A172 (cell line): ENCODE measurements around the gene AFF3. TPM values are rescaled to one million over a fixed set of nuclear protein-coding genes. Genes with fewer than 3 reads are reported as not detected.

ENCODE experiments used
- DNase-seq: peaks from one replicate; pipeline ENCODE4 v3.0.0-alpha.2; 2015; ENCODE audit warnings: low spot score
- total RNA-seq: library from RNA; depleted of rRNA; stranded (reverse); fragments of >200 nt; shearing (Covaris generic); gene quantifications from 2 replicates; pipeline ENCODE4 v1.2.3, GENCODE V29; 2014

AFF3 gene
- total RNA-seq, 1 experiment from 2014 or later, result 1.9 TPM

DNA sequence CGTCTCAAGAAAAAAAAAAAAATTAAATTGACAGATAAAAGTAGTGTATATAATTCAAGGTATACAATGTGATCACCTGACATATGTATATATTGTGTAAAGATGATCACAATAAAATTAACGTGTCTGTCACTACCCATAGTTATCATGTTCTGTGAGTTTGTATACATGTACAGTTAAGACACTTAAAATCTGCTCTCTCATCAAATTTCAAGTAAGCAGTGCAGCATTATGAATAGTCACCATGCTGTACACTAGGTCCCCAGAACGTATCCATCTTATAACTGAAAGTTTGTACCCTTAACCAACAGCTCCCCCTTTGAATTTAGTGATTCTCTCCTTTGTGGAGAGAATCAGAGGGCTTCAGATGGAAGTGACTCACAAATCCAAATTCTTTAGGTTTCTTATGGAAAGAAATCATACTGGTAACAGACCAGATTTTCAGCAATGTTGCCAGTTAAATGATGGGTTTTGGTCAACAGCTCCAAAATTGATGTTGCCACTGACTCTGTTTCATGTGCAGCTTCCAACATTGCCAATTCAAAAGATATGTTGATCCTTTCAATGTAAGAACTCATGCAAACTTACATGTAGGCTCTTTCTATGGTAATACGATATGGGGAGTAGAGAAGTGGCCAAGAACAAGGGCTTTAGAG lies 281.5 kb downstream of the AFF3 start:
- DNase-seq, result no peak

DNA sequence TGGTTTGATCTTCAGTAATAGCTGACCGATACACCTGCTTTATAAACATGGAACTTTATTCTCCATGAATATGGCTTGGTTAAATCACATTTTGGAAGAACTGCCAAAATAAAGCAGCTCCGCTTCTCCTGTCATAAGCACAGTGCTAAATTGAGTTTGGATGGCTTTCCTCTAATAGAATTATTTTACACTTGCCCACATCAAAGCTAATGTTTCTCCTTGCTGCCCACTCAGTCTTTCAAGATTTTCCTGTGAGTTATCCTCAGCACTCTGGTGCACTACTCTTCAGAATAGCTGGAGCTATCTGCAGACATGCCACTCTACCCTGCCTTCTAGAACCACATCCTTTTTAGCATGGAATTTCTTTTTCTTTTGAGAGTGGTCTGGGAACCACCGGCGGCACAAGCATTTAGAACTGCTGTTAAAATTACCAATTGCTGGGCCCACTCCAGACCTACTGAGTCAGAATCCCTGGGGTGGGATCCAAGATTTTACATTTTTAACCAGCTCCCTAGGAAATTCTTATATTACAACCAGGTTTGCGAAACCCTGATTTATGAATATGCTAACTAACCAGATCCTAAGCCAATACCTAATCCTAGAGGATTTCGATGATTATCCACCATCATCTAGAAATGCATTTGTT lies 283.3 kb downstream of the AFF3 start:
- no peak for DNase-seq

DNA sequence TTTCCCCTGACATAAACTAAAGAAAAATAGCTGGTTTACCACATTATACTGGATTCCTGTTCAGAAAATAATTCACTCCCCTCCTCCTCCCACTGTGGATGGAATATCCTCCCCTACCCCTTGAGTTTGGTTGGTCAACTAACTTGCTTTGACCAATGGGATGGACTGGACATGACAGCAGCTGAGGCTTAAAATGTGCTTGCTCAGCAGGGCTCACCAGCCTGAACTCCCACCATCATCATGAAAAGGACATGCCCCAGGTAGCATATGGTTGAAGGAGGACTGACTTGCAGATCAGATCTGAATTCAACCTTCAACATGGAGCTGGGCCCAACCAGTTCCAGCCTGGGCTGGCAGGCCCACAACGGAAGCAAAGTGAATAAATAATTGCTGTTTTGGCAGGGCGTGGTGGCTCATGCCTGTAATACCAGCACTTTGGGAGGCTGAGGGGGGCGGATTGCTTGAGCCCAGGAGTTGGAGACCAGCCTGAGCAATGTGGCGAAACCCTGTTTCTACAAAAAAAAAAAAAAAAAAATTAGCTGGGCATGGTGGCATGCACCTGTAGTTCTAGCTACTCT lies 284.4 kb downstream of the AFF3 start:
- no peak for DNase-seq

DNA sequence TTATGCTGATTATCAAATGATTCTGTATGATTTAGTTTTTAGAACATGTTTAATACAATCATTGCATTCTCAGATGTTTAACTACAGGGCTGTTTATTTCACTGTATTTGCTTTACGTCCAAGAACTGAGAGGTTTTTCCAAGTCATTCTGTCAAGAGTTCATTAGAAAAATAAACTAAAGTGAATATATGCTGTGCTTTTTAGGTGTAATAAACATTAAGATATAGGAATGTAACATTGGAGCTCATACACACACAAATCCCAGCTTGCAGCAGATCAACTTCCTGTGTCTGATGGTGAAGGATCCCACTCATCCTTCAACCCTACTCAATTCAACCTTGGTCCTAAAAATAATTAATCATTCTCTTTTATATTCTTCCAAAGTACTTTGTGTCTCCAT lies 285.0 kb downstream of the AFF3 start:
- DNase-seq, result no peak

DNA sequence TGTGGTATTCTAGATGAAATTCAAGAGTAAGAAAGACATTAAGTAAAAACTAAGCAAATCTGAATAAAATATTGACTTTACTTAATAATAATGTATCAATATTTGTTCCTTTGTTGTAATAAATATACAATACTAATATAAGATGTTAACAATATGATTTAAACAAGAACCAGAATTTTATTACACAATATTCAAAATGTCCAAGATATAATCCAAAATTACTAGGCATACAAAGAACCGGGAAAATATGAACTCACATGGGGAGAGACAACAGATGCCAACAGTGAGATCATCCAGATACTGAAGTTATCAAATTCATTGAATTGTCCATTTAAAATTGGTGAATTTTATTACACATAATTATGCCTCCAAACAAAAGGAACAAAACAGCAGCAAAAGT lies 286.3 kb downstream of the AFF3 start:
- DNase-seq, result no peak

DNA sequence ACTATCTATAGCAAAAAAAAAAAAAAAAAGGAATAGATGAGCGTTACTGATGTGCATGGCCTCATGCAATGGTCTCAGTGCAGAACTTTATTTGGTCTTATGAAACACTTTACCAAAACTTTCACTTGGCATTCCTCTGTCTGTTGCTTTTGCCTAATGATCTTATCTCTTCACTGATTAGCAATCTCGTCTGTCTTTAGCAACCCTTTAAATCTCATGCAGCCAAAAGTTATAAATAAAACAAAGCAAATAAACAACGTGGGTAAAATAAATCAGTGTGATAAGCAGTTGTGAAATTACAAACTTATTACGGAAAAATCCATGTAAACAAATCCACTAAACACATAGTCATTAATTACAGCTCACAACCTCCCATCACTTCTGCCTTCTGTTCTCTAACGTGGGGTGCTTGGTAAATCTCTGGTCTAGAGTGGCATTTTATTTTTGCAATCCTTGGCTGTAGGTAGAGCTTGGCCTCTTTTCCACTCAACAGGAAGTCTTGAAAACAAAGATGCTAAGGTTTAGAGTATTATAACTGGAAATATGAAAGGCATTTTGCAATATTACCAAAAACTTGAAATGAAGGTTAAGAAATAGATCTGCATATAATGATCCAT lies 288.0 kb downstream of the AFF3 start:
- DNase-seq, result no peak

DNA sequence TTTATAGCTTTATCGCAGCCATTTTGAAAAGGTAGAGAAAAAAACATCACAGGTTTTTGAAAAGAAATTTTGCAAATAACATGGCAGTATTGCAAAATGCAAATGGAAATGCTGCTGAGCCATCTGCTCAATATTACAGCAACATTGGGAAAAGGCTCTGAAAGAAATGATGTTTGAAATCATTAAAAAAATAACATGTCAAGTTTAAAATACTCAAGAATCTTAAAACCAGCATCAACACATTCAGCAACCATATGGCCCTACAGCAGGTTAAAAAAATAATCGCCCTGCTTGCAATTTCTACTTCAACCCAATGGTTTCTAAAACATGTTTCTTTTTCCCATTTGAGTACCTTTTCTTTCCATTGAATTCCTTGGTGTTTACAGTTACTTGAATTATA lies 289.4 kb downstream of the AFF3 start:
- no peak for DNase-seq

DNA sequence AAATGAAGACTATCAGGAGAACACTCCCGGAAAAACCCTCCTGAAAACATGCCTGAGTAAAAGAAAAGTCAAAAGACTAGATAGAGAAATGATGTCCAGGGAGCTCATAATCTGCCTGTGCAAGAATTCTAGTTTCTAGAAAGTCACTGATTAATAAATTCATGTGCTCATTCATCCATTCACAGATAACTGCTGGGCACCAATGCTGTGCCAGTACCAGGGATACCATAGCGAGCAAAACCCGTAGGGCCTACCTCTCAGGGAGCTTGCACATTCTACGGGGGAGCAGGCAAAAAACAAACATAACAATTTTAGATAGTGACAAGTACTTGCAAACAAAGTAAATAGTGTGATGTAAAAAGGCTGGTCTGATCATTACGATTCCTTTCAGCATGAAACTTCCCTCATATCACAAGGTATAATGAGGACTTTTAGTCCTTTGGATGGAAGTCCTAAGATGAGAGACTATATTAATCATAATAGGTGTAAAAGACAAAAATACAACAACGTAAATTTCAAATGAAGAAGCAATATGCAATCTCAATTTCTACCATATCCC lies 289.9 kb downstream of the AFF3 start:
- DNase-seq, result no peak

DNA sequence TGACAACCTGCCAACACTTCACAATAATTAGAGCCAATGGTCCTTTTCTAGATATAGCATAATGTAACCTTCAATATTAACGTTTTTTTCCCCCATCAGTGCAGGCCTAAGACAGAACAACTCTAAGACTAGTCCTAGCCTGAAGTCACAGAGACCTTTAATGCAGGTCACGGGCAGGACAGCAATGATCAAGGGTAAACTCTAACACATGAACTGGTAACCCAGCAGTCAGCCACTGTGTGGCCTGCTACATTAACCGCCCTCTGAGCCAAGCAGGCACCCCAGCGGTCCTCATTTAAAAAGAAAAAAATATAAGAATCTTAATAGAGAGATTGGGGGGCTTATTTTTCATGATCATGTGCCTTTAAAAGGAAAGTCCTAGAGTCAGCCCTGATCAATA lies 290.6 kb downstream of the AFF3 start:
- no peak for DNase-seq

DNA sequence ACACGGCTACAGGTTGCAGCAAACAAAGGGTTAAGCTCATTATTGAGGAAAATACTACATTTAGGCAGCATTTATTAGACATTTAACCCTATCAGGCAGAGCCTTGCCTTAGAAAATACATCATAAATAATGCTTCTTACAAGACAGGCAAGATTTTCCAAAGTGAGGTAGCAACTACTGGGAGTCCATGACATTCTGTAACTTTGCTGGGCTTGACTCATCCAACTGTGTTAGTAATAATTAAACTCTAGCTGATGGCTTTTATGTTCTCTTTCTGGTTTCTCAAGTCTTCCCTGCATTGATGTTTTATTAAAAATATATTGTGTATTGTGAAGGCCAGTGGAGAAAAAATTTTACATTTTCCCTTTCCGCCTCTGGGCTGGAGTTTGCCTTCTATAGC lies 291.3 kb downstream of the AFF3 start:
- no peak for DNase-seq

DNA sequence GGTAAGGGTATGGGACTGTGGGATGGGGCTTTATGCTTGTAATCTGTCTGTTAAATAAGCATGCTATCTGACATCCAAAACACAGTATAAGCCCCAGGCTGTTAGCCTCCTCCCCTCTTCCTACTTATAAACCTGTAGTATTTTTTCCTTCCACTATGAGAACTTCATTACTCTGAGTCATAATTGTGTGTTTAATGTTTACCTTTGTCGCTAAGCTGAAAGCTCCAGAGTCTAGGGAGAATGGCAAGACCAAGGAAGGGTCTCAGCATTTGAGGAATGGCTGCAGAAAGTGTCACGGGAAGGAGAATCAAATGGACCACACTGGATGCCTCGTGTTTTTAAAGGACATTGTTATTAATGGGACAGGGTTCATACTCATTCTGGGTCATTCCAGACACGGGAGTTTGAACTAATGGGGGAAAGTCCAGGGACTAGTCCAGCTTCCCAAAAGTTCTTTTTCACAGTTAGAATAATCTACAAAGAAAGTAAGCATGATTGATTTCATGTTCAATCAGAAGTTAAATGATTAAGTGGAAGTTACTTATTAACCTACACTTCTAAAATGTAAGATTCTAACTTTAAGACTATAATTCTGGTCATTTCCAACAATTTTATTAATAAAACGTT lies 292.2 kb downstream of the AFF3 start:
- DNase-seq, result no peak

DNA sequence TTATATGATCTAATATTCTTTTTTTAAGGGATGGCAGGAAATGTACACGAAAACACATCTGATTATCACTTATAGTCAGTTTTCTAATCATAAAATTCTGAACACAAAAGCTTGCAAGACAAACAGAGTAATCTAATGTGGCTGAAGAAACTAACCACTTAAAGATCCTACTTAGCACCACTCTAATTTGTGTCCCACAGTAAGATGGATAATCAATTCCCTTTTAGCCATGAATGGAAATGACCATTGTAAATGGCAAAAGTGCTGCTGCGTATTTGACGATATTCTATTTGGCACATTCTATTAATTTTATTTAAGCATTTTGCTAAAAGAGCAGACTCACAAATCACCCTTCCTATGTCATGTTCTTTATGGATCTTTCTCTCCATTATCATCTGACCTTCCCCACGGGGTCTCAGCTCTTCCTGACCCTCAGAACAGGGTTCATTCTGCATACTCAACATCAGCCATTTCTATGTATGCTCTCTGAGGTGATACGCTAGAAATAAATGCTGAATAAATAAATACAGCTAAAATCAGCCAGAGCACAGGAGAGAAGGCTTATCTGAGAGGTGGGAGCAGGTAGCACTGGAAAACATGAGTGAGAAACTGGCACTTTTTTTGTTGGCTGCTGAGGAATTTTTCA lies 295.8 kb downstream of the AFF3 start:
- DNase-seq, result no peak

DNA sequence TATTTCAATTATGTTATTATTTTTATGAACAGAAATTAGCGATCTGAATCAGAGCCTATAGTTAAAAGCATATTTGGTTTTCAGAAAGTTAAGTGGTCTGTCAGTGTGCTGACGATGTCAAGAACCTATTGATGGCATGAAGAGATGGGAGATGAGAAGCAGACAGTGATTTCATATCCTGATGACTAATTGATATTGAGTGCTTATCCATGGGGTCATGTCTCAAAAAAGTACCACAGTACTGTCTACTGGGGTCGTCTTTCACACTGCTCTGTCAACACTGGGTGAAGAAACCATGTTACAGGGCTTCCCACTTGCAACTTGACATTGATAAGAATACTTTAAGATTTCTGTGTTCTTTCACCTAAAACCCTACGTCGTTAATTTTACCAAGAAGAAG lies 297.1 kb downstream of the AFF3 start:
- no peak for DNase-seq

DNA sequence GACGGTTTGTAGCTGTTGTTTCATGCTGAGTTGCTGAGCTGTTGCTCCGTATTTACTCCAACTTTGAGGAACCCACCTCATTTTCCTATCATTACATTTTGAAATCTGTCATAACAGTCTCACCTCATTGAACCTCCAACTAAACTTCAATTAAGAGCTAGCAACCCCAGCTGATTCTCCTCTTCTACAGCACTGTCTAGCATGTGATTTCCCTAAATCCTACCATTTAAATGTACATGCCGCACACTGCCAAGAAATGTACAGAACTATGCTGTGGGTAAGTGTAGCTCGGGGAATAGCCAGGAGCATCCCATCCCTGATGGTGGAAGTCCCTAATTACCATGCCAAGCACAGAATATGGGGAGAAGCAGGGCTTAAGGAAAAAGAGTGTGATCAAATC lies 299.9 kb downstream of the AFF3 start:
- no peak for DNase-seq

DNA sequence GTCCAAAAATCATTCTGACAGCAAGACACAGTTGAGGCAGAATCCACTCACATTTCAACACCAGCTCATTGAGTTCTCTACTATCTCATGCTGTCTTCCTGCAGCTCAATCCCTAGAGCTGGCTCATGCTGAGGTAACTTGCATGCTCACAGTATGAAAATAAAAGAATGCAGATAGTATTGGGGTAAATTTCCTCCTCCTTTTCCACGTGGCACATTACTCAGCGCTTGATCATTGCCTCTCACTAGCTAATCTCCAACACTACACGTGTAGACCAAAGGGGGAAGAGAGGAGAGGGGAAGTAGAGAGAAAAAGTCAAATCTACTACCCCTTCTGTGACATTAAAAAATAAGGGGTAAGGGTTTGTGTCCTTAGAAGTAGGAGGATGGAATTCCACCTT lies 300.6 kb downstream of the AFF3 start:
- DNase-seq, result peak; percentile 55

DNA sequence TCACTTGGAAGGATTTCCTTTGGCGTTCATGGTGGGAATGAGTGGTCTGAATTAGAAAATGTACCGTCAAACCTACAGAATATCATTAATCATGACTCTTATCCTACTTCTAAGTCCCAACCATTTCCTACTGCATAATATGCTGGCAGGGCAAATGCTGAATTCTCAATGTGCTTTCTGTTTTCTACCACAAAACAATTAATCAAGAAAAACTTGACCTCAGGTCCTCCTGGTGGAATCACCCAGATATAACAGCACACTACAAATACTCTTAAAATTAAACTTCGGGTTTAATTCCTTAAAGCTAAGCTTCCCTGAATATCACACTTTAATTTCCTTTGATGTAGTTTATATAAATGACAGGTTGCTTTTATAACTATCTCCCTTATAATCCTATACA lies 301.6 kb downstream of the AFF3 start:
- no peak for DNase-seq

DNA sequence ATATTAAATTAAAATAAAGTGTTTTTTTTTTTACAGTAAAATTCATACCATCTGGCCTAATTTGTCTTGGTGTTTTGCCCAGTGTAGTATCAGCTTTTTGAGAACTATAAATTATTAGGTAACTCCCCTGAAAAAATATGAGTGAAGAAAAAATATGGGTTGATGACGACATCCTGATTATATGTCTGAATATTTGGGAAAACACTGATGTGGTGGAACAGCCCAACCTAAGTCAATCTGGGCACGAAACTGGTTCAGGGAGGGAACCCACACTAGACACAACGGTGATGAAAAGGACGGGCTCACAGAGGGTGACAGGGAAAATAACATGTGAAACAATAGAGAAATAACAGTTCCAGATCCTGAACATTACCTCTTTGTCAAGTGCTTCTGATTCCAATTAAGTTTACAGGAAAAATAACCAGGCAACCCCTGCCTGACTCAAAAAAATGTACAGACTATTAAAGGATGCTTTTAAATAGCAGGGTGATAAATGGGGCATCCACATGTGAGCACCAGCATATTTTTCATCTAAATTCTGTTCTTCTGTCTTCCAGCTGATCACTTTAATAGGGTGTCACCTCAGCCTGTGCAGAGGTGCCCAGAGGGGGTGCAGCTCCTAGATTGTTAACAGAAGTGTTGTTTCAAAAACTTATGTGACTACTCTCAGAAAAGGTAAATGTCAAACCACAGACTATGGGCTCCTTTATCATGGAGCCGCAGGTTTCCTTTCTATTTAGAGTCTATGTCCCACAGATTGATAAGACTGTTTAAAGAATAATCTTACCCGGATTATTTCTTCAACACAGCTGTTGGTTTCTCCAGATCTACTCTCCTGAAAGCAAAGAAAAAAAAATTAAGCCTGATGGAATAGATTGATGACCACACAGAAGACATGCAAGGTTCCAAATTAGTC lies 305.4 kb downstream of the AFF3 start:
- DNase-seq, result no peak

DNA sequence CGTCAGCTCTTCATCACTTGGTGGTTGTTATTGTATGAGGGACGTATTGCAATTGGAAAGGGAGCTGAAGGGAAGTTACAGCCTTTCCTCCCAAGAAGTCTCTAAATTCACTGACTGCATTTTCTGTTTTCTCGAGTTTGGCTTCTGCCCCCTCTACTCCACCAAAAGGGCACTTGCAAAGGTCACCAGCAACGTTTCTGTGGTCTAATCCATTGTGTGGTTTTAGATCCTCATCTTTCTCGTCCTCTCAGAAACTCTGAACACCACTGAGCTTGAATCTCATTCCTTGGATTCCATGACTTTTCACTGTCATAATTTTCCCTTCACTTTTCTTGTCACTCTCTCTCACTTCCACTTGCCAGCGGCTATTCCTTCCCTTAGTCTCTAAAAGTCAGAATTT lies 308.0 kb downstream of the AFF3 start:
- DNase-seq, result no peak

DNA sequence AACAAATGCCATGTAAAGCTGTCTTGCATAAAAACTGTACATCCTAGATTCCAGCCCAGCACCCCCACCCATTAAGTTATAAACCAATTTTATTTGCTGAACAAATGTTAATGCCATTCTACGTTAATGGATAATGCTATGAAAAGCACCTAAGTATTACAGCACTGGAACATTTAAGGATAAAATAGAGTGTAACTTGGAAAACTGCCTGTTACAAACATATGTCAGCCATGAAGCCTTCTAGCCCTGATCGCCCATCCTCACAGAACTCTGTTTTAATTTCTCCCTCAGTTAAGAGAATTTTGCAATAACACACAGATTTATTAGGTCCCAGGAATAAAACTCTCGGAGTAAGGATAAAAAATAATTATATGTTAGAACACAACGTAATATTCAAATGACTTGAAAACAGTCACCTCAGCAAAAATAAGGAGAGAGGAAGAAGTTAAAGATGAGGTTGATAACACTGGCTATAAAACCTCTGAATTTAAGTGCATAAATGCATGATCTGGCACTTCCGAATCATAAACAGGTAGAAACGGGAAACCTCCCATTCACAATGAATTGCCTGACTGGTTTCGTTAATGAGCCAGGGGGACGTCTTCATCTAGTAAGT lies 308.7 kb downstream of the AFF3 start:
- no peak for DNase-seq

DNA sequence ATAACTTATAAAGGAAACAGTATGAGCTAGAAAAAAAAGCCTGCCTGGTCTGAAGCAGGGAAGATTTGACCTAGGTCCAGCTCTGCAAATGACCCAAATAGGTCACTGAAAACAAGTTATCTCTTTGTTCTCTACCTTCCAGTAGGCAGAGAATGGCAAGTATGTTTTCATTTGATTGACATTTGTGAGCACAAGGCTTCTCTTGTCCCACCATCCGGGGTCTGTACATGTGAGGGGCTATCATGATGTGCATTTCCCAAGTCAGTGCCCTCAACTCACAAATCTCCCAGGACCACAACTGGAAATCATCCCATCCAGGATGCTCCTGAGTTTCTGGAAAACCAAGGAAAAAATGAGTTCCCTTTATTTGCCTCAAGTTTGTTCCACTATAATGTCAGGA lies 309.5 kb downstream of the AFF3 start:
- no peak for DNase-seq
